Liver (tissue), 9 donors: Measurements from ENCODE around the gene PFKP. TPM values are rescaled to one million over a fixed set of nuclear protein-coding genes. Genes with fewer than 3 reads are reported as not detected.

Experiments used
- DNase-seq: peaks from one replicate; pipeline ENCODE4 v3.0.0-alpha.2; 2017; ENCODE audit warnings: low spot score
- H3K27ac ChIP-seq, 2 donors: one replicate each; pipeline ENCODE4 v1.7.0; 2013; ENCODE audit warnings: inconsistent platforms in 2 of 2, low read length in 2 of 2, control low read depth in 1 of 2, low read depth in 1 of 2, mild to moderate bottlenecking in 1 of 2
- H3K27me3 ChIP-seq, 4 donors: one replicate each; pipeline versions ENCODE4 v1.6.1 to v1.7.0; 2013; ENCODE audit warnings: low read length in 3 of 4, inconsistent platforms in 1 of 4, mild to moderate bottlenecking in 1 of 4, moderate library complexity in 1 of 4; ENCODE audit not compliant: control insufficient read depth in 4 of 4, insufficient read depth in 4 of 4
- H3K36me3 ChIP-seq, 4 donors: one replicate each; pipeline versions ENCODE4 v1.6.1 to v1.7.0; 2013; ENCODE audit warnings: low read length in 3 of 4, mild to moderate bottlenecking in 3 of 4, low read depth in 1 of 4, moderate library complexity in 1 of 4; ENCODE audit not compliant: control insufficient read depth in 4 of 4, insufficient read depth in 3 of 4
- H3K4me1 ChIP-seq, 4 donors: one replicate each; pipeline versions ENCODE4 v1.6.1 to v1.7.0; 2013; ENCODE audit warnings: low read length in 3 of 4, mild to moderate bottlenecking in 3 of 4, moderate library complexity in 1 of 4; ENCODE audit not compliant: control insufficient read depth in 4 of 4, insufficient read depth in 4 of 4
- H3K4me3 ChIP-seq, 3 donors: one replicate each; pipeline versions ENCODE4 v1.6.1 to v1.7.0; 2013; ENCODE audit warnings: low read length in 3 of 3, control low read depth in 1 of 3, low read depth in 1 of 3, mild to moderate bottlenecking in 1 of 3
- H3K9ac ChIP-seq, 2 donors: one replicate each; pipeline ENCODE4 v1.7.0; 2013; ENCODE audit warnings: low read length in 2 of 2, mild to moderate bottlenecking in 2 of 2, moderate library complexity in 2 of 2, control low read depth in 1 of 2, low read depth in 1 of 2
- H3K9me3 ChIP-seq, 4 donors: one replicate each; pipeline versions ENCODE4 v1.6.1 to v1.7.0; 2013; ENCODE audit warnings: low read length in 3 of 4; ENCODE audit not compliant: control insufficient read depth in 4 of 4
- EGR1 ChIP-seq, 2 donors: IDR thresholded peaks; 2 replicates each; pipeline ENCODE4 v1.6.1; 2016 to 2018; ENCODE audit warnings: antibody characterized with exemption in 2 of 2, low read depth in 2 of 2
- FOXA1 ChIP-seq: IDR thresholded peaks from 2 replicates; pipeline ENCODE4 v1.6.1; 2016; ENCODE audit warnings: antibody characterized with exemption
- FOXA2 ChIP-seq: IDR thresholded peaks from 2 replicates; pipeline ENCODE4 v1.6.1; 2016; ENCODE audit warnings: antibody characterized with exemption
- GABPA ChIP-seq, 2 donors: IDR thresholded peaks in 1 of 2; conservative IDR thresholded peaks in 1 of 2; 2 replicates each; pipeline ENCODE4 v1.6.1; 2016; ENCODE audit warnings: antibody characterized with exemption in 2 of 2, mild to moderate bottlenecking in 1 of 2, moderate library complexity in 1 of 2
- HNF4A ChIP-seq, 2 donors: conservative IDR thresholded peaks; 2 replicates each; pipeline ENCODE4 v1.6.1; 2016; ENCODE audit warnings: antibody characterized with exemption in 2 of 2, mild to moderate bottlenecking in 2 of 2
- HNF4G ChIP-seq: IDR thresholded peaks from 2 replicates; pipeline ENCODE4 v1.6.1; 2016; ENCODE audit warnings: antibody characterized with exemption
- JUND ChIP-seq, 2 donors: IDR thresholded peaks; 2 replicates each; pipeline ENCODE4 v1.6.1; 2016; ENCODE audit warnings: antibody characterized with exemption in 2 of 2
- MAX ChIP-seq: IDR thresholded peaks from 2 replicates; pipeline ENCODE4 v1.6.1; 2016; ENCODE audit warnings: antibody characterized with exemption
- RAD21 ChIP-seq, 2 donors: IDR thresholded peaks; 2 replicates each; pipeline ENCODE4 v1.6.1; 2016; ENCODE audit warnings: antibody characterized with exemption in 2 of 2, mild to moderate bottlenecking in 2 of 2
- REST ChIP-seq: IDR thresholded peaks from 2 replicates; pipeline ENCODE4 v1.6.1; 2016; ENCODE audit warnings: antibody characterized with exemption, mild to moderate bottlenecking
- TAF1 ChIP-seq: conservative IDR thresholded peaks from 2 replicates; pipeline ENCODE4 v1.6.1; 2016; ENCODE audit warnings: antibody characterized with exemption, mild to moderate bottlenecking
- YY1 ChIP-seq: IDR thresholded peaks from 2 replicates; pipeline ENCODE4 v1.6.1; 2016; ENCODE audit warnings: antibody characterized with exemption, mild to moderate bottlenecking
- WGBS: extraction: QIAGEN DNeasy Blood & Tissue Kit; methylation state at CpG from one replicate; pipeline ENCODE4 v1.1.7; 2013; 5-methylcytosine and 5-hydroxymethylcytosine counted together
- polyA plus RNA-seq, 2 donors: library from polyadenylated mRNA; stranded (reverse) in 1 of 2; unstranded in 1 of 2; fragments of 200-250 nt in 1 of 2; fragments of >200 nt in 1 of 2; fragmentation: Nextera tagmentation in 1 of 2; extraction: Ambion mirVana in 1 of 2; gene quantifications; one replicate each; pipeline versions ENCODE4 v1.2.1 to v1.2.3, GENCODE V29; 2013 to 2015
- total RNA-seq, 2 donors: library from RNA; depleted of rRNA; stranded (reverse); fragments of >200 nt; gene quantifications; one replicate each; pipeline ENCODE4 v1.2.3, GENCODE V29; 2014
- TF ChIP-seq, protein P1 (sequence below): fragments of 150-350 bp; IDR thresholded peaks from 2 replicates; pipeline ENCODE4 v1.5.1; 2017; ENCODE audit warnings: improper control_type of control experiment, low read depth, low read length; ENCODE audit not compliant: missing input control
- TF ChIP-seq, protein P2 (sequence below): IDR thresholded peaks from 2 replicates; pipeline ENCODE4 v1.6.1; 2016; ENCODE audit warnings: antibody characterized with exemption
- donor health status: healthy.
- donor health status: healthy.
- donor health status: healthy.
- donor health status: healthy.
- donor health status: healthy.

Gene PFKP
- total and polyA plus RNA-seq, 4 donors = 1.1 to 5.0 (median 2.8) TPM

DNA sequence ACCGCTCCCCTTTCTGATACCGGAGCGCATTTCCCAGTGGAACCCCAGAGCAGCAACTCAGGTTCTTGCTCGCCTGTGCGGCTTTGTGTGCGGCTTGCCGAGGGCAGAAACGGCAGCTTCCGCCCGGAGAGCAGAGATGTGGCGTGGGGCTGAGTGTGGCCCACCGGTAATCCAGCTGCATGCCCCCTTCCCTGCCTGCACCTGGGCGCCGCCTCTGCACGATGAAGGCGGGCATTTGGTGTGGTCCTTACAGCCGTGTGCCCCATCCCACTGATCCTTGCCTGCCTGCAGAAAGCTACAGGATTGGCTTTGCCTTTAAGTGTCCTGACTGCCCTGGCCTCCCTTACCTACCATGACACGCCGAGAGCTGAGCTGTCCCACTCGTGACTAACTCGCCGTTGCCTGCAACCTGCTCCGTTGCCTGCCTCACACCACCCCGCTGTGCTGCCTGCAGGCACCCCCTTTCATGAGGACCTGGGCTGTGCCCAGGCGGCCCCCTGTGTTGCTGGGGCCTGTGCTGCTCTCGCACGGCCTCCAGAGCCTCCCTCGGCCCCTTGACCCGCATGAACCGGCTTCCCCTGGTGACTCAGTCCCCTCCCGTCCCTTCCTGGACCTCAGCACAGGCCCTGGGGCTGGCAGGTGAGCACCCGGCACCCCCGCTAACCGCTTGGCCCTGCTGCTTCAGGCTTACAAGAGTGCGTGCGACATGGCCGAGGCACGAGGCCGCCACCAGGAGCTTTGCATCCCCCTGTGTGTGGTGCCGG is 57.2 kb downstream of the PFKP start:
- Histone ChIP-seq H3K27me3 (no peaks in the 10 kb centered on the region), H3K27ac (no peak overlapping the region), H3K4me1 (no peaks in the 10 kb centered on the region), H3K9me3 (peaks cover 0 to 1% (median 0%) of the 10 kb centered on the region in 4 donors), H3K9ac (no peak overlapping the region), H3K36me3 (peaks cover 0 to 2% (median 0%) of the 10 kb centered on the region in 4 donors), H3K4me3 (no peak overlapping the region)
- no peak for DNase-seq
- 94% methylated on average over 40 of the region's 40 CpGs for WGBS
- TF ChIP-seq, protein P1, sequence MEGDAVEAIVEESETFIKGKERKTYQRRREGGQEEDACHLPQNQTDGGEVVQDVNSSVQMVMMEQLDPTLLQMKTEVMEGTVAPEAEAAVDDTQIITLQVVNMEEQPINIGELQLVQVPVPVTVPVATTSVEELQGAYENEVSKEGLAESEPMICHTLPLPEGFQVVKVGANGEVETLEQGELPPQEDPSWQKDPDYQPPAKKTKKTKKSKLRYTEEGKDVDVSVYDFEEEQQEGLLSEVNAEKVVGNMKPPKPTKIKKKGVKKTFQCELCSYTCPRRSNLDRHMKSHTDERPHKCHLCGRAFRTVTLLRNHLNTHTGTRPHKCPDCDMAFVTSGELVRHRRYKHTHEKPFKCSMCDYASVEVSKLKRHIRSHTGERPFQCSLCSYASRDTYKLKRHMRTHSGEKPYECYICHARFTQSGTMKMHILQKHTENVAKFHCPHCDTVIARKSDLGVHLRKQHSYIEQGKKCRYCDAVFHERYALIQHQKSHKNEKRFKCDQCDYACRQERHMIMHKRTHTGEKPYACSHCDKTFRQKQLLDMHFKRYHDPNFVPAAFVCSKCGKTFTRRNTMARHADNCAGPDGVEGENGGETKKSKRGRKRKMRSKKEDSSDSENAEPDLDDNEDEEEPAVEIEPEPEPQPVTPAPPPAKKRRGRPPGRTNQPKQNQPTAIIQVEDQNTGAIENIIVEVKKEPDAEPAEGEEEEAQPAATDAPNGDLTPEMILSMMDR = no peak
- no peak for TF ChIP-seq JUND (IDR thresholded peaks at IDR 0.05)
- TF ChIP-seq, protein P2, sequence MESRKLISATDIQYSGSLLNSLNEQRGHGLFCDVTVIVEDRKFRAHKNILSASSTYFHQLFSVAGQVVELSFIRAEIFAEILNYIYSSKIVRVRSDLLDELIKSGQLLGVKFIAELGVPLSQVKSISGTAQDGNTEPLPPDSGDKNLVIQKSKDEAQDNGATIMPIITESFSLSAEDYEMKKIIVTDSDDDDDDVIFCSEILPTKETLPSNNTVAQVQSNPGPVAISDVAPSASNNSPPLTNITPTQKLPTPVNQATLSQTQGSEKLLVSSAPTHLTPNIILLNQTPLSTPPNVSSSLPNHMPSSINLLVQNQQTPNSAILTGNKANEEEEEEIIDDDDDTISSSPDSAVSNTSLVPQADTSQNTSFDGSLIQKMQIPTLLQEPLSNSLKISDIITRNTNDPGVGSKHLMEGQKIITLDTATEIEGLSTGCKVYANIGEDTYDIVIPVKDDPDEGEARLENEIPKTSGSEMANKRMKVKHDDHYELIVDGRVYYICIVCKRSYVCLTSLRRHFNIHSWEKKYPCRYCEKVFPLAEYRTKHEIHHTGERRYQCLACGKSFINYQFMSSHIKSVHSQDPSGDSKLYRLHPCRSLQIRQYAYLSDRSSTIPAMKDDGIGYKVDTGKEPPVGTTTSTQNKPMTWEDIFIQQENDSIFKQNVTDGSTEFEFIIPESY = no peak
- TF ChIP-seq GABPA (IDR thresholded peaks at IDR 0.05 in 1 of 2, conservative IDR thresholded peaks at IDR 0.05 in 1 of 2) = no peak
- TF ChIP-seq FOXA2 = no peak

- Histone ChIP-seq H3K36me3 (no peaks in the 10 kb centered on the region), H3K4me3 (no peak overlapping the region), H3K4me1 (no peaks in the 10 kb centered on the region), H3K27me3 (no peaks in the 10 kb centered on the region), H3K27ac (no peak overlapping the region), H3K9me3 (peaks cover 0 to 1% (median 0%) of the 10 kb centered on the region in 4 donors), H3K9ac (no peak overlapping the region)
- TF ChIP-seq, protein P1 = no peak
- no peak for TF ChIP-seq HNF4A (conservative IDR thresholded peaks at IDR 0.05)
- TF ChIP-seq RAD21 (IDR thresholded peaks at IDR 0.05) = no peak
- 93% methylated on average over 24 of the region's 24 CpGs for WGBS
- DNase-seq = no peak
These were observed 58.3 kb downstream of the PFKP start for GRCh38 chr10:3125527-3126170.

DNA sequence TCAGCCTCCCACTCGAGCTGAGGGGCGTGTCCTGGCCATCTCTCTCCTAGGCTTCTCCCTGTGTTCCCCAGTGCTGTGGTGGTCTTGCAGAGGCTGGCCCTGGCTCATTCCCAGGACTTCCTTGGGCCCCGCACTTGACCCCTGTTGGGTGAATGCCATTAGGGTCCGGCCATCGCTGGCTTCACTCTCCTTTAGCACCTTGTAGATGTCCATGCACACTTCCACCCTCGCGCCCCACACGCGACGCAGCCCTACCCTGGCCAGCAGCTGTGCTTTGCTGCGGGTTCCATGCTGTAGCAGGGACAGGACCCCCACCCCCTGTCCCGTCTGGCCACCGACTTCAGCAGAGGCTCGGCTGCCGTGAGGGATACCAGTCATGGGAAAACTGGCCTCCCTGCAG is 58.9 kb downstream of the PFKP start:
- no peak overlapping the region for H3K4me3 ChIP-seq
- H3K9me3 ChIP-seq = peaks cover 0 to 1% (median 0%) of the 10 kb centered on the region in 4 donors
- H3K4me1 ChIP-seq = no peaks in the 10 kb centered on the region
- DNase-seq = no peak
- H3K27ac ChIP-seq = no peak overlapping the region
- no peak overlapping the region for H3K9ac ChIP-seq
- no peaks in the 10 kb centered on the region for H3K27me3 ChIP-seq
- 90% methylated on average over 15 of the region's 15 CpGs for WGBS
- no peaks in the 10 kb centered on the region for H3K36me3 ChIP-seq
- TF ChIP-seq FOXA1 (no peak), MAX (no peak), TAF1 (no peak), YY1 (no peak), HNF4G (no peak), REST (no peak), EGR1 (IDR thresholded peaks at IDR 0.05; ENCODE audit: low read depth in 2 of 2) (no peak)
